HT-29 (cell line): ENCODE measurements around the gene NFKBIA. TPM values are rescaled to one million over a fixed set of nuclear protein-coding genes. Genes with fewer than 3 reads are reported as not detected.
A peak's percentile ranks its signal among the peaks of the same experiment; 100 is the strongest.
"Not testable (repeated sequence)": the region's sequence is repeated elsewhere in the genome, so short reads cannot be mapped to it uniquely, and the experiment has no call there.

Source experiments
- DNase-seq: peaks from one replicate; pipeline ENCODE4 v3.0.0-alpha.2; 2015; ENCODE audit warnings: low spot score
- total RNA-seq: library from RNA; depleted of rRNA; stranded (reverse); fragments of >200 nt; shearing (Covaris generic); gene quantifications from 2 replicates; pipeline ENCODE4 v1.2.3, GENCODE V29; 2014; rRNA removed

Gene NFKBIA, protein sequence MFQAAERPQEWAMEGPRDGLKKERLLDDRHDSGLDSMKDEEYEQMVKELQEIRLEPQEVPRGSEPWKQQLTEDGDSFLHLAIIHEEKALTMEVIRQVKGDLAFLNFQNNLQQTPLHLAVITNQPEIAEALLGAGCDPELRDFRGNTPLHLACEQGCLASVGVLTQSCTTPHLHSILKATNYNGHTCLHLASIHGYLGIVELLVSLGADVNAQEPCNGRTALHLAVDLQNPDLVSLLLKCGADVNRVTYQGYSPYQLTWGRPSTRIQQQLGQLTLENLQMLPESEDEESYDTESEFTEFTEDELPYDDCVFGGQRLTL
- total RNA-seq = 116 and 137 TPM in 2 replicates

DNA sequence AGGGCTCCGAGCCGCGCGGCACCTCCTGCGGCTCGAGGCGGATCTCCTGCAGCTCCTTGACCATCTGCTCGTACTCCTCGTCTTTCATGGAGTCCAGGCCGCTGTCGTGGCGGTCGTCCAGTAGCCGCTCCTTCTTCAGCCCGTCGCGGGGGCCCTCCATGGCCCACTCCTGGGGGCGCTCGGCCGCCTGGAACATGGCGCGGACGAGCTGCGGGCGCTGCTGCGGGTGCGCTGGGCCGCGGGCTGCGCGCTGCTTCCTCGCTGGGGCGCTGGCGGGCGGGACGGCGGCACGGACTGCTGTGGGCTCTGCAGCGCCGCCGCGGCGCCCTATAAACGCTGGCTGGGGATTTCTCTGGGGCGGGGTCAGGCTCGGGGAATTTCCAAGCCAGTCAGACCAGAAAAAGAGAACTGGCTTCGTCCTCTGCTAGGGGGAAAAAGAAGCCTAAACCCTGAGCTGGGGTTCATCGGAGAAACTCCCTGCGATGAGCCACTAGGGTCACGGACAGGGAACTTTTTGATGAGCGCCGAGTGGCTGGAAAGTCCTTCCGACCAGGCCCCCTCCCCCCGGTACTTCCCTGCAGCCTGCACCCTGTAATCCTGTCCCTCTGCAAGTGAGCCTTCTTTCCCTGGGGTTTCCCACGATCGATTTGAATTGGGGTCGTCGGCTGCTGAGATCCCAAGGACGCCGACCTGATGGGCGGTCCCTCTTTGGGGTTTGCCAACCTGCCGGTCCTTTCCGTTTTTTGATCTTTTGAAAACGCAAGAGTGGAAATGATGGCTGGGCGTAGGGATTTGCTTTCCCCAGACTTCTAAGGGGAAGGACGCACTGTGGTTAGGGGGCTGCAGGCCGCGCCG lies at the start of gene NFKBIA:
TSS of gene NFKBIA (minus strand) at position 301 of the 855 bp plus-strand sequence. CDS start at position 196, 105 bp downstream.
- peak; percentile 83 for DNase-seq

DNA sequence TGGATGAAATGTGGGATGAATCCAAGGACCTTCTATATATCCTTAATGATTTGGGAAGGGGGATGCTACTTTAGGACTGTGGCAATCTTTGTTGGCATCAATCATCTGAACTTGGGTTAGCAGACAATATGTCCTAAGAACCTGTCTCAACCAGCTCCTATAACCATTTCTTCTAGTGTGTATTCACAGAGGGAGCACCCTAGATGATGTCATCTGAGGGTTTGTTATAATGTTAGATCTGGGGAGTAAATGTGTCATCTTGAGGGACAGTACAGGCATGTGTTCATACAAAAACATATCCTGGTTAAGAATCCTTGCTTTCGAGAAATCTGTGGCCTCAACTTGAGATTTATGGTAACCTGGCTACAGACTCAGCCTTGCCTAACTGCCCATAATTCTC lies 41.9 kb upstream of the NFKBIA start:
- no peak for DNase-seq

DNA sequence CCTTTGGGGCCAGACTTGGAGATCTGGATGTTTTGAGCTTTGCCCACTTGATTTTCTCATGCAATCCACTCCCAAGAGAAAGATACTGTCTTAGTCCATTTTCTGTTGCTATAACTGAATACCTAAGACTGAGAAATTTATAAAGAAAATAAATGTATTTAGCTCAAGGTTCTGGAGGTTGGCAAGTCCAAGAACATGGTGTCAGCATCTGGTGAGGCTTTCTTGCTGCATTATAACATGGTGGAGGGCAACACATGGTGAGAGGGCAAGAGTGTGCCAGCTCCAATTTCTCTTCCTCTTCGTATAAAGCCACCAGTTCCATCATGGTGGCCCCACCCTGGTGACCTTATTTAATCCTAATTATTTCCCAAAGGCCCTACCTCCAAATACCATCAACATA lies 39.6 kb upstream of the NFKBIA start:
- DNase-seq = no peak

DNA sequence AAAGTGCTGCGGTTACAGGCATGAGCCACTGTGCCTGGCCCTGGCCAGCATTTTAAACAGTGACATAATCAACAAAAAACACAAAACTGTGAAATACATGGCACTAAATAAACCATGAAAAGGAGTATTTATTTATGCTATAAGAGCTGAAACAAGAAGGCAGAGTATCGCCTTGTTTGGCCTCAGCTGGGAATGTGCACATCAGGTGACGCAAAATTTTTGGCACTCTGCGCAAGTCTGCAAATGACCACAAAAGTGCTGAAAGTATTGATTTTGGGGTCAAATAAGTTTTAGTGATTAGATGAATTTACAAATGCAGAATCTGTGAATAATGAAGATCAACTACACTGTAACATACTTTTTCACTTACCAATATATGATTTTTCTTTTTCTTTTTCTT lies 36.6 kb upstream of the NFKBIA start:
- DNase-seq = no peak

DNA sequence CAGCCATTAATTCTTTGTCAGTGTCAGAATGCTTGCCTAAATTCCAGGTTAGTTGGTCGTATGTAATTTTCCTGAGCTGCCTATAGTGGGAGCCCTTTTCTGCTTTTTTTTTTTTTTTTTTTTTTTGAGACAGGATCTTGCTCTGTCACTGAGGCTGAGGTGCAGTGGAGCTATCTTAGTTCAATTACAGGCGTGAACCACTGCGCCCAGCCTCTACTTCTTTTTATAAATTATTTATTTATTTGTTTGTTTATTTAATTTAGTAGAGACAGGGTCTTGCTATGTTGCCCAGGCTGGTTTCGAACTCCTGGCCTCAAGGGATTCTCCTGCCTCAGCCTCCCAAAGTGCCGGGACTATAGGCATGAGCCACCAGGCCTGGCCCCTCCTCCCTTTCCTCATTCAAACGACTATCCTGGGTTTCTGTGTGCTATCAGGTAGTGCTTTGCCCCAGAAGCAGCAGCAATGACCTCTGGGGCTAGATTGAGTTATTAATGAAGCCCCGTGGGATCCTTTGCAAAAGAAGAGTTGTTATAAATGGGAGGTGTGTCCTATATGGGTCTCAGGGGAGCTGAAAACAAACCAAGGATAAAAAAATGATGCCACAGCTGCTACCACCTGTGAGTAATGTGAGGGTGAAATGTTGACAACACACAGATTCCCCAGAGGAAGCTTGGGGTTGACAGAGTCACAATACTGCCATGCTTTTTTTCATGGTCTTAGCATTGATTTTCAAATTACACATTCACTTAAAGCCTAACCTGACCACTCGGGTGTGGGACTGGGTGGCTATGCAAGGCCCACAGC lies 34.6 kb upstream of the NFKBIA start:
- peak; percentile 16 for DNase-seq

DNA sequence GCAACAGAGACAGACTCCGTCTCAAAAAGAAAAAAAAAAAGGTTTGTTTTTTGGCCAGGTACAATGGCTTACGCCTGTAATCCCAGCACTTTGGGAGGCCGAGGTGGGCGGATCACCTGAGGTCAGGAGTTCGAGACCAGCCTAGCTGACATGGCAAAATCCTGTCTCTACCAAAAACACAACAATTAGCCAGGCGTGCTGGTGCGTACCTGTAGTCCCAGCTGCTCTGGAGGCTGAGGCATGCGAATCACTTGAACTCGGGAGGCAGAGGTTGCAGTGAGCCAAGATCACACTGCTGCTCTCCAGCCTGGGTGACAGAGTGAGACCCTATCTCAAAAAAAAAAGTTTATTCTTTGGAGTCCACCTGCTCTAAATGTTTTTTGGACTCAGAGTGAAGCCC lies 33.9 kb upstream of the NFKBIA start:
- DNase-seq = not testable (repeated sequence)

DNA sequence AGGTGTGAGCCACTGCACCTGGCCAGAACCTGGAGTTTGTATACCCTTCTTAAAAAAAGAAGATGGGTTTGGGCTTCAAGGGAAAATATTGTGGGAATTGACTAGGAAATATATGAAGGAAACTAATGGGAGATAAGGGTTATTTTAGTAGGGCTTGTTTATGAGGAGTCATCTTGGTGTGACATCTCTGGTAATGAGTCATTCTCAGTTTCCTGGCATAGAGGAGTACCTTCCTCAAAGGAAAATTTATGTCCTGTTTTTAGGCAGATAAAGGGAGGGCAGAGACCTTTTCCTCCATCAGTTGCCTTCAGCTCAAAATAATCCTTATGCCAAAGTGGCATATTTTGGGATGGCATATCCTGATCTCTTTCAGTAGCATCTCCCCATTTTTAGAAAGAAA lies 30.6 kb upstream of the NFKBIA start:
- no peak for DNase-seq

DNA sequence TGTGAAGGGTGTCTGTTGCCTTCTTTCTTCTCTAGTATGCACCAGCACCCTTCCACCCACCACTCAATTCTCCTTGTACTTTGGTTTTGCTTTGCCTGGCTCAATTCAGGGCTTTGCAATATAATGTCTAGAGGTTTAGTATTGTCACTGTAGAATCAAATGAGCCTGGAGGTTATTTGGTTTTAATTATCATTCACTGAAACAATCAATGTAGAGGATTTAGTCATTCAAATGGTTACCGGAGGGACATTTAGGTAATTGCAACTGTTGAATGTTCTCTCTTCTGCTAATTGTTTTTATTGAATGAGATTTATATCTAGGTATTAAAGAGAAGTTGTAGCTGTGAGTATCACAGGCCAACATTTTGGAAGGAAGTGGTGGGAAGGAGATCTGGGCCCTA lies 29.3 kb upstream of the NFKBIA start:
- no peak for DNase-seq

DNA sequence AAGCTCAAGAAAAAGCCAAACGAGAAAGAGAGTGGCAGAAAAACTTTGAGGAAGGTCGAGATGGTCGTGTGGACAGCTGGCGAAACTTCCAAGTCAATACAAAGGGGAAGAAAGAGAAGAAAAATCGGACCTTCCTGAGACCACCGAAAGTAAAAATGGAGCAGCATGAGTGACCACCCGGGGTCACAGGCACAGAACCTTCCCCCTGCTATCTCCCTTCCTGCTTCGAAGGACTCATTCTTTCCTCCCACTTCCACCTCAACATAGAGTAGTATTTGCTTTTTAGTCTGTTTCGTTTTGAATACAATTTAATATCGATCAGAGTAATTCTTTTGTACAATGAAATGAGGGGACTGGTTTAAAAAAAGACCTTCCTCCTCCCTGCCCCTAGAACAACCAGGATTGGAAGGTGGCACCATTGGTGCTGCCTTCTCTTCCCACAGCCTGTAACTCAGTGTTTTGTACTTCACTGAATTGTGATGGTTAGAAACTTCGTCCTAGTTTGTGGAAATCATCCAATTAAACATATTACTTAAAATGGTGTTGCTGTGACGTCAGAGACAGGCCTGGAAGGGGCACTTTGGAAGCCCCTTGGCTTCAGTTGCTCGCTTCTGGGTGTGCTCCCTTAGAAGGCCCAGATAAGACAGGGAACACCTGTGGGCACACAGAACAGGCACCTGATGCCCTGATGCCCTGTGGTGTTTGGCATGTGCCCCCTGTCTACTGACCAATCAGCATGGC lies 26.1 kb upstream of the NFKBIA start:
- no peak for DNase-seq

DNA sequence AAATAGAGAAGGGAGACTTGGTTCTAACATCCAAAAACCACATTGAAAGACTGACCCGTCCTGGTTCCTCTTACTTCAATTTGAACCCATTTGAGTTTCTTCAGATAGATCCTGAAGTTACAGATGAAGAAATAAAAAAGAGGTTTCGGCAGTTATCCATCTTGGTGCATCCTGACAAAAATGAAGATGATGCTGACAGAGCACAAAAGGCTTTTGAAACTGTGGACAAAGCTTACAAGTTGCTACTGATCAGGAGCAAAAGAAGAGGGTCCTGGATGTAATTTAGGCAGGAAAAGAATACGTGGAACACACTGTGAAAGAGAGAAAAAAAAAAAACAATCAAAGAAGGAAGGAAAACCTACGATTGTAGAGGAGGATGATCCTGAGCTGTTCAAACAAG lies 25.4 kb upstream of the NFKBIA start:
- DNase-seq = no peak

DNA sequence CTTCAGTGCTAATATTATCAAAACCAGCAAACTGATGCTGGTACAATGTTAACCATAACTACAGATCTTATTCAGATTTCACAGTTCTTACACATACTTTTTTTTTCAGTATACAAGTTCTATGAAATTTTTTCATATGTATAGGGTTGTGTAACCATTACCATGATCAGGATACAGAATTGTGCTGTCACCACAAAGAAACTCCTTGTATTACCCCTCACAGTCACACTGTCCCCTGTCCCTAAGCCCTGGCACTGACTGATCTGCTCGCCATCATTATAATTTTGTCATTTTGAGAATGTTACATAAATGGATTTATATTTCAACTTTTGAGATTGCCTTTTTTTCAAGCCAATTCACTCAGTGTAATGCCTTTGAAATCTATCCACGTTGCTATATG lies 21.3 kb upstream of the NFKBIA start:
- DNase-seq = no peak

DNA sequence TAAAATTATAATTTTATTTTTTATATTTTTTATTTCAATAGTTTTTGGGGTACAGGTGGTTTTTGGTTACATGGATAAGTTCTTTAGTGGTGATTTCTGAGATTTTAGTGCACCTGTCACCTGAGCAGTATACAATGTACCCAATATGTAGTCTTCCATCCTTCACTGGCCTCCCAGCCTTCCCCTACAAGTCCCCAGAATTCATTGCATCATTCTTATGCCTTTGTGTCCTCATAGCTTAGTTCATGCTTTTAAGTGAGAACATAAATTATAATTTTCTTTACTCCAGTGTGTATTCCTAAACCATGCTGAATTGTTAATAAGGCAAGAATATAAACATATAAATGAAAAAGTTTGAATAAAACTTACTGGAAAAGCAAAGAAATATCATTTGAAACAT lies 19.1 kb upstream of the NFKBIA start:
- DNase-seq = no peak

DNA sequence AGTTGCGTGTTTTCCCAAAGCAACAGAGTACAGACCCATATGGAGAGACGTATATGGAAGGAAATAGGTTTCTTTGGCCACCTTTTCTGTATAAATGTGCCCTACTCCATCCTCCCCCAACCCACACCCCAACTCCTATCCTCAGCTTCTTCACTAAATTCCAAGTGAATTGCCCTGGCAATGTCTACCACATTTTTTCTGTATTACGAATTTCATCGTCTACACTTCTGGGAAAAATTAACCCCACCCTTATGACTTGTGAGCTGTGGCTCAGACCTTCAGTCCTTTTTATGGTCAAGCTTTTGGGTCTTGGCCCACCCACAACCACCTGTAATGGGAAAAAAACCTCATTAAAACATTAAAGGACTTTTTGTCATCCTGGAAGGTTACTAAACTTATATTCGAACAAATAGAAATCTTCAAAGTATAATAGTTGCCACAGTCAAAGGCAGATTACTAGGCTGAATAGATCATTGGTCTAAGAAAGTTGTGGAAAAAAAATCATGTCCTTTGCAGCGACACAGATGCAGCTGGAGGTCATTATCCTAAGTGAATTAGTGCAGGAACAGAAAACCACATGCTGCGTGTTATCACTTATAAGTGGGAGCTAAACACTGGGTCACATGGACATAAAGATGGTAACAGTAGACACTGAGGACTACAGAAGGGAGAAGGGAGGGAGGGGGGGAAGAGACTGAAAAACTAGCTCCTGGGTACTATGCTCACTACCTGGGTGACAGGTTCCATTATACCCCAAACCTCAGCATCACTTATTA lies 15.7 kb upstream of the NFKBIA start:
- DNase-seq = no peak

DNA sequence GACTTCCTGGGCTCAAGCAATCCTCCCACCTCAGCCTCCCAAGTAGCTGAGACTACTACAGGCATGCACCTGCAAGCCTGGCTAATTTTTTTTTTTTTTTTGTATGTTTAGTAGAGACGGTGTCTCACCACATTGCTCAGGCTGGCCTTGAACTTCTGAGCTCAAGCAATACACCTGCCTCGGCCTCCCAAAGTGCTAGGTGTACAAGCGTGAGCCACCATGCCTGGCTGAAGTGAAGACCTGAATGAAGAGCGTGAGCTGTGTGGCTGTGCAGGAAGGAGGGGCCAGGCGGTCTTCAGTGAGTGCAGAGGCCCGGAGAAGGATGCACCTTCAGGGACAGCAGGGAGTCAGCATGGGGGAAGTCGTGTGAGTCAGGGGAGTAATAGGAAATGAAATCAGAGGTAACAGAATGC lies 14.9 kb upstream of the NFKBIA start:
- no peak for DNase-seq

DNA sequence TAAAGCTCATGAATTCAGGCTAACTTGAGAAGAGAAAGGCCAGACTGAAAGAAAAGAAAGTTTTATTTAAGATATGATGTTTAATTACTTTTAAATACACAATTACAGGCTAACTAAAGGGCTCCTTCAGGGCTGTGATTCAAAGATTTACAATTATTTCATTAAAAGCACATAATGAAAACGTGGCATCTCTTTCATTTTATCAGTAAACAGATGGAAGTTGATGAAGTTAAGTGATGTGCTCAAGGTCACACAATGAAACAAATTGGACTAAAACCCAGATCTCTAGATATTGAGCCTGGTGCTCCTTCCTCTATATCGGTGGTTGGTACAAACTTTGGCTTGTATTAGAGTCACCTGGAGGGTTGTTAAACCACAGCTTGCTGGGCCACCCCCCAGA lies 13.5 kb upstream of the NFKBIA start:
- DNase-seq = no peak

DNA sequence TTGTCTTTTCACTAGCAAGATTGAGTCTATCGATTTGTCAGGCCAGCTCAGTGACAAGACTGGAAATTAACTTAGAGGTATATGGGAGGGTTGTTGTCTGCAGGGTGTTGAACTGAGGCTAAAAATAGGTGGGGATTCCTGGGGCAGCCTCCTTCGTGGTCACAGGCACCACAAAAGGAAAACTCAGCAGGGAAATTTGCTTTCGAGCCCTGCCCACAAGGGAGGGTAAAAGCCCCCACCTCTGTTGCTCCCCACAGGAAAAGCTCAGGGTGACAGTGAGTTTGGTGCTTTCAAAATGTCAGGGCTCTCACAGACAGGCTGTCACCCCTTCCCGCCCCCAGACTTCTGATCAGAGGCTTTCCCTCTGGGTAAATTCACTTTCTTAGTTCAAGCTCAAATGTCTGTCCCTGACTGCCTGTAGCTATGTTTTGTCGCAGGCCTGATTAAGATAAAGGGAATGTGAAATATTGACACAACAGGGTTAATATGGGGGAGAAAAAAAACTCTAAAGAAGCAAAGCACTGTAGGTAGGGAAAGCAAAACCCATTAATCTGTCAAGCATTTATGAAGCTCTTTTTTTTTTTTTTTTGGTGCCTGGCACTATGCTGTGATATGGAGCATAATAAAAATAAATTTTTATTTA lies 11.7 kb upstream of the NFKBIA start:
- DNase-seq = no peak

DNA sequence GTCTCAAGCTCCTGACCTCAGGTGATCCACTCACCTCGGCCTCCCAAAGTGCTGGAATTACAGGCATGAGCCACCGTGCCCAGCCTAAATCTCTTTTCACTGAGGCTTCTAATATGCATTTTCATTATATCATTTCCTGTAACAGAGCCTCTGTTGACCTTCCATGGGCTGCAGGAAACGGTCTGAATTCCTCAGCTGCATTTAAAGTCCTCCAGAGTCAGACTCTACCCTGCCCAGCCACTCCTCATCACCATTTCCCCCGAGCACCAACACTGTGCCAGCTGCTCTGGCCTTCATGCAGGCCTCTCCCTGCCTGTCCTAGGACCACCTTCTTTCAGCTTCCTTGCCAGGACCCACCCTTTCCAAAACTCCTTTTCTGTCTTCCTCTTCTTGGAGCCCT lies 9.8 kb upstream of the NFKBIA start:
- DNase-seq = no peak

DNA sequence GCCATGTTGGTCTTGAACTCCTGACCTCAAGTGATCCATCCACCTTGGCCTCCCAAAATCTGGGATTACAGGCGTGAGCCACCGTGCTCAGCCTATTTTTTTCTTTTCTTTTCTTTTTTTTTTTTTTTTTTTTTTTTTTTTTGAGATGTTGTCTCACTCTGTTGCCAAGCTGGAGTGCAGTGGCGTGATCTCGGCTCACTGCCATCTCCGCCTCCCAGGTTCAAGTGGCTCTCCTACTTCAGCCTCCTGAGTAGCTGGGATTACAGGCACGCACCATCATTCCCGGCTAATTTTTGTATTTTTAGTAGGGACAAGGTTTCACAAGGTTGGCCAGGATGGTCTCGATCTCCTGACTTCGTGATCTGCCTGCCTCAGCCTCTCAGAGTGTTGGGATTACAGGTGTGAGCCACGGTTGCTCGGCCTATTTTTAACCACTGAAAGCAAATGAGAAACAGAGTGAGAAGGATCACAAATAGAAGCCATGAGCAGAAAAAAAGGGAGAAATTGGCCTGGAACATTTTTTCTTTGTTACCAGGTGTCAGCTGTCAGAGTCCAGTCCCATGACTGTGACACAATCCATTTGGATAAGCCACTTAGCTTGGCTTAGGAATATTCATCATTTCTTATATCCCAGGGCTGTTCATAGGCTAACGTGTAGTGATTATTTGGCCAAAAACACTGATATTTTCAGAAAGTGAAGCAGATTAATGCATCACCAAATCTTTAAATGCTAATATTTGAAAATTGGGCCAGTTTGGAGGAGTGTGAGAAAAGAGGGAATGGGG lies 7.9 kb upstream of the NFKBIA start:
- no peak for DNase-seq

DNA sequence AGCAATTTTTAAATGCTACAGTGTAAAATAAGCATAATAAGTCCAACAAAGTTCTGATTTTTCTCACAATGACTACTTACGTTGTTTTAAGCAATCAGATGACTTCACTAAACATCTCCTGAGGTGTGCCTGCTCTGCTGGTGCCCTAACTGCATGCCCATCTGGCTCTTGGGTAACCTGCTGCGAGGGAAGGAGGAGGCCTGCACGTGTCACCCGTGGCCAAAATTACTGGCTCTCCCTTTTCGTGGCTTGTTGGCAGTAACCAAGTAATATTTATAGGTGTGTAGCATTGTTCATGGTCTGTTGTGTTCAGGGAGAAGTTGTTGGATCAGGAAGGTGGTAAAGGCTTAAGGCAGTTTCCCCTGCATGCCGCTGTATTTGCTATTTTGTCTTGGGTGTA lies 6.3 kb upstream of the NFKBIA start:
- no peak for DNase-seq
